Measurements from ENCODE around the gene B3GNT9. TPM values are rescaled to one million over a fixed set of nuclear protein-coding genes. Genes with fewer than 3 reads are reported as not detected.

The B3GNT9 gene
- polyA plus RNA-seq, 1 donor, result 5.5 TPM

DNA sequence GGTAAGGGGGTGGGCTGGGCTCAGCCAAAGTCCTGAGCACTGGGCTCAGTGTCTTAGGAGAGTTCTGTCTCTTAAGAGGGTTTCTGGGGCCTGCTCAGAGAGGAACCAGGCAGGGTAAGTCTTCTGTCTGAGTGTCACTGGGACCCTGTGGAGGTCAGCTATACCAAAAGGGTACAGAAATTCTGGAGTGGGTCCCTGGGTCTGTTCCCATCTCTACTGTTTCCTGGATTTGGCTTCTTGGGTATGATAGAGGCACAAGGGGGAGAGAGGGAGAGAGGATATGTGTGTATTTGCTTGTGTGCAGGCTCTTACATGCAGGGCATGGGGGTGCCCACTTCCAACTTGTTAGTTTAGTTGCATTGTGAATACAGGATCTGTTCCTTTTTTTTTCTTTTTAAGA lies 42.7 kb upstream of the B3GNT9 start:
- peaks cover 51% of the 10 kb centered on the region for H3K36me3 ChIP-seq (ENCODE audit: control insufficient read depth, insufficient read depth, low read length)
- H3K27me3 ChIP-seq (ENCODE audit: control insufficient read depth, insufficient read depth, low read length), result no peaks in the 10 kb centered on the region
- no peak overlapping the region for H3K27ac ChIP-seq (ENCODE audit: low read length)
- H3K4me3 ChIP-seq (ENCODE audit: low read length), result no peak overlapping the region
- H3K9me3 ChIP-seq (ENCODE audit: control insufficient read depth, low read depth, low read length), result peaks cover 2% of the 10 kb centered on the region
- DNase-seq, result no peak
- peaks cover 32% of the 10 kb centered on the region for H3K4me1 ChIP-seq (ENCODE audit: control insufficient read depth, insufficient read depth, low read length)

DNA sequence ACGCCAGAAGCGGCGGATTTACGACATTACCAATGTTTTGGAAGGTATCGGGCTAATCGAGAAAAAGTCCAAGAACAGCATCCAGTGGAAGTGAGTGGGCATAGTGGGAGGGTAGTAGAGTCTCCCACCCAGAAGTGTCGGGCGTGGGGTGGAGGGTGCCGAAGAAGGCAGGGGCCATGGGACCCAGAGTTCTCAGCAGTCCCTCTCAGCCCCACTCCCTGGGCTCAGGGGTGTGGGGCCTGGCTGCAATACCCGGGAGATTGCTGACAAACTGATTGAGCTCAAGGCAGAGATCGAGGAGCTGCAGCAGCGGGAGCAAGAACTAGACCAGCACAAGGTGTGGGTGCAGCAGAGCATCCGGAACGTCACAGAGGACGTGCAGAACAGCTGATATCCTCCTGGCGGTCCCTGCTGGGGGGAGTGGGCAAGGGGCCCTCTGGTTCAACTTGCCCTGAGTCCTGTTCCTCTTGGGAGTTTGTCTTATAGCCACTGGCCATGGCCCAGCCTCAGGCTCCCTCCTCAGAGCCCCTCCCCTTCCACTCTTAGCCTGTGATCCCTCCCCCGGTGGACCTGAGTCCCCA lies 42.1 kb upstream of the B3GNT9 start:
- Histone ChIP-seq H3K27ac (ENCODE audit: low read length) (peak overlapping the region; percentile 0), H3K4me1 (ENCODE audit: control insufficient read depth, insufficient read depth, low read length) (peaks cover 26% of the 10 kb centered on the region), H3K4me3 (ENCODE audit: low read length) (peak overlapping the region; percentile 95), H3K27me3 (ENCODE audit: control insufficient read depth, insufficient read depth, low read length) (no peaks in the 10 kb centered on the region), H3K36me3 (ENCODE audit: control insufficient read depth, insufficient read depth, low read length) (peaks cover 46% of the 10 kb centered on the region), H3K9me3 (ENCODE audit: control insufficient read depth, low read depth, low read length) (peaks cover 2% of the 10 kb centered on the region)
- no peak for DNase-seq
- WGBS (ENCODE audit: insufficient coverage, low lambda C conversion rate), result no CpG with 5 or more reads among the region's 17 CpGs

DNA sequence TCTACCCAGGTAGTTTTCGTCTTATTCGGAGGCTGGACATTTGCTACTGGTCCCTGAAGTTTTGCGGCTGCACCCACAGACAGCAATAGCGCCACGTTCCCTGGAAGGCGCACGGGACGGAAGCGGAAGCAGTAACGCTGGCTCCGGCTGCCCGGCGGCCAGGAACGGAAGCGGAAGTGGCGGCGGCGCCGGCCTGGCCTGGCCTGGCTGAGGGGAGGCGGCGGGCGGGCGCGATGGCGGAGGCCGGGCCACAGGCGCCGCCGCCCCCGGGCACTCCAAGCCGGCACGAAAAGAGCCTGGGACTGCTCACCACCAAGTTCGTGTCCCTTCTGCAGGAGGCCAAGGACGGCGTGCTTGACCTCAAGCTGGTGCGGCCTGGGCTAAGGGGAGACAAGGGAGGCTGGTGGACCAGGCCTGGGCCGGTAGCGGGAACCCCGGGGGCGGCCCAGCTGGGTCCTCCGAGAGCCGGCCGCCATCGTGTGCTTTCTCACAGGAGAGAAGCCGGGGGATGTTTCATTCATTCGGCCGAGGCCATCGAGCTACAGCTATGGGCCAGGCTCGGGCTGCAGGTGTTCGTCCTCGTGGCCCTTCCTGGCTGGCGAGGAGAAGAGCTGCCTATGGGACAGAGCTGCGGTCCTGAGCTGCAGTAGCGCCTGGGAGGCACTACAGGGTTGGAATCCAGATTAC lies 41.3 kb upstream of the B3GNT9 start, which contains the start of gene E2F4:
Gene E2F4 (plus strand): TSS at position 161 of the 687 bp plus-strand sequence. CDS start 73 bp downstream, at position 234.
- Histone ChIP-seq H3K9me3 (ENCODE audit: control insufficient read depth, low read depth, low read length) (peaks cover 2% of the 10 kb centered on the region), H3K4me3 (ENCODE audit: low read length) (peak within 1 kb of the TSS; percentile 95), H3K27me3 (ENCODE audit: control insufficient read depth, insufficient read depth, low read length) (no peaks in the 10 kb centered on the region), H3K4me1 (ENCODE audit: control insufficient read depth, insufficient read depth, low read length) (peaks cover 19% of the 10 kb centered on the region), H3K27ac (ENCODE audit: low read length) (peak within 1 kb of the TSS; percentile 0), H3K36me3 (ENCODE audit: control insufficient read depth, insufficient read depth, low read length) (peaks cover 39% of the 10 kb centered on the region)
- DNase-seq, result peak; percentile 88 to 91
- no CpG with 5 or more reads among the region's 54 CpGs for WGBS (ENCODE audit: insufficient coverage, low lambda C conversion rate)

DNA sequence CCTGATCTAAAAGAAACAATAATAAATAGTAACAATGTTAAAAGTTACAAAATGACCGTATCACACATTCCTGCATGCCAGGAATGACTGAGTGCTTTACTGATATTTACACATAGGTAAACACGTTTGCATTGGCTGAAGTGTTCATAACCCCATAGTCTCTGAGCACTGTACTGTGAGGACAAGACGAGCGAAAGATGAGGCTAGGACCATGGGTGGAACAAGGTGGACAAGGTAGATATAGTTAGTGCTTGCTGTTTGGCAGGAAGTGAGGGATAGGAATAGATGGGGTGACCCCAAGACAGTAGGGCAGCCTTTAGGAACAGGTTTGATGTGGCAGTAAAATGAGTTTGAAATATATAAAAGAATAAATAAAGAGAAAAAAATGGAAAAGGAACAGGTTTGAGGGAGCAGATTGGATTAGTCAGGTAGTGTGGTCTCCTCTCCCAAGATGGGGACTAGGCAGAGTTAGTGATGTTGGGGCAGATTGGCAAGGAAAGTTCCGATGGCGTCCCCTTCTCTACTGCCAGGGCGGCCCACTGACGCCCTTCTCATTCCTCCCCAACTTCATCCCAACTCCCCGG lies 40.7 kb upstream of the B3GNT9 start:
- no peaks in the 10 kb centered on the region for H3K27me3 ChIP-seq (ENCODE audit: control insufficient read depth, insufficient read depth, low read length)
- peaks cover 2% of the 10 kb centered on the region for H3K9me3 ChIP-seq (ENCODE audit: control insufficient read depth, low read depth, low read length)
- WGBS (ENCODE audit: insufficient coverage, low lambda C conversion rate), result no CpG with 5 or more reads among the region's 9 CpGs
- H3K27ac ChIP-seq (ENCODE audit: low read length), result no peak overlapping the region
- no peak for DNase-seq
- peaks cover 33% of the 10 kb centered on the region for H3K36me3 ChIP-seq (ENCODE audit: control insufficient read depth, insufficient read depth, low read length)
- H3K4me1 ChIP-seq (ENCODE audit: control insufficient read depth, insufficient read depth, low read length), result peaks cover 19% of the 10 kb centered on the region
- peak overlapping the region; percentile 8 for H3K4me3 ChIP-seq (ENCODE audit: low read length)

DNA sequence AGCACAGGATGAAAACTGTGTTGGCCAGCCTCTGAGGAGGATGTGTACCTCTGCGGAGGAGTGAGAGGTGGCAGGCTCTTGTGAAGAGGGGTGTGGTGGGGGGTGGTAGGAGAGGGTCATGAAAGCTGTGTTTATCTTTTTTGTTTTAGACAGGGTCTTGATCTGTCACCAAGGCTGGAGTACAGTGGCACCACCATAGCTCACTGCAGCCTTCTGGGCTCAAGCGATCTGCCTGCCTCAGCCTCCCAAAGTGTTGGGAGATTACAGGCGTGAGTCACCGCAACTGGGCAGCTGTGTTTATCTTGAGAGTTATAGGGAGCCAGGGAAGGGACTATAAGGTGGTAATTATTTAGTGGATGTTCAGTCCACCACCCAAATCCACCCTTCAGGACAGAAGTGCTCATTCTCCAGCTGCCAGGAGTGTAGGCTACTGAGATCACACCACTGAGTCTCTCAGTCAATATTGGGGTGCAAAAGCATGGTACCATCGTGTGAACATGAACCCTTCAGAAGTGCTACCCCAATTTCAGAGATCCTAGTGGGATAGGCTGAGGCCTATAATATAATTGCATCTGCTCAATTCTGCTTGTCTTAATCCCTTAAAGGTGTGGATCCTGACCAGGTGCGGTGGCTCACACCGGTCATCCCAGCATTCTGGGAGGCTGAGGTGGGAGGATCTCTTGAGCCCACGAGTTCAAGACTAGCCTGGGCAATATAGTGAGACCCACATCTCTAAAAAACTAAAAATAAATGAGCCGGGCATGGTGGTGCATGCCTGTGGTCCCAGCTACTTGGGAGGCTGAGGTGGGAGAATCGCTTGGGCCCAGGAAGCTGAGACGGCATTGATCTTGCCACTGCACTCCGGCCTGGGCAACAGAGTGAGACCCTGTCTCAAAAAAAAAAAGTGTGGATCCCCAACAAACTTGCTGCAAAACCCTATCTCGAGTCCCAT lies 39.9 kb upstream of the B3GNT9 start:
- Histone ChIP-seq H3K9me3 (ENCODE audit: control insufficient read depth, low read depth, low read length) (peaks cover 2% of the 10 kb centered on the region), H3K4me3 (ENCODE audit: low read length) (no peak overlapping the region), H3K4me1 (ENCODE audit: control insufficient read depth, insufficient read depth, low read length) (peaks cover 22% of the 10 kb centered on the region), H3K27ac (ENCODE audit: low read length) (no peak overlapping the region), H3K27me3 (ENCODE audit: control insufficient read depth, insufficient read depth, low read length) (no peaks in the 10 kb centered on the region), H3K36me3 (ENCODE audit: control insufficient read depth, insufficient read depth, low read length) (peaks cover 25% of the 10 kb centered on the region)
- WGBS (ENCODE audit: insufficient coverage, low lambda C conversion rate), result 90% methylated on average over 2 of the region's 13 CpGs
- DNase-seq, result no peak

DNA sequence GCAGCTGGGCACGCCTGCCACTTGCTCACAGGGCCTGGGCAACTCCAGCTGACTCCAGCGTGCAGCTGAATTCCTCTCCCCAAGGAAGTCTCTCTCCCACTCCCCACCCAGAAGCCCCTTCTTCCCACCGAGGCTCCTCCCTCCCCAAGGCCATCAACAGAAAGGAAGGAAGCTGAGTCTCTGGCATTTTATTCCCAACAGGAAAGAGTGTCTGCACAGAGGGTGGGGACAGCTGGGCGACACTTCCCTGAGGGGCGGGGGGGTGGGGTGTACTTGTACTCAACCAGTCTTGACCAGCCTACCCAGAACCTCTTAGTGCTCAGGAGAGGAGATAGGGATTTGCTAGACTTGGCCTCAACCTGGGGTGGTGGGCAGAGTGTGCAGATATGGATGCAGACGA lies 39.2 kb upstream of the B3GNT9 start, which contains the start of gene EXOC3L1:
Gene EXOC3L1 (minus strand): TSS at position 96 of the 400 bp plus-strand sequence. CDS start 460 bp downstream, outside the sequence.
- H3K9me3 ChIP-seq (ENCODE audit: control insufficient read depth, low read depth, low read length), result peaks cover 2% of the 10 kb centered on the region
- peaks cover 1% of the 10 kb centered on the region for H3K27me3 ChIP-seq (ENCODE audit: control insufficient read depth, insufficient read depth, low read length)
- peaks cover 29% of the 10 kb centered on the region for H3K4me1 ChIP-seq (ENCODE audit: control insufficient read depth, insufficient read depth, low read length)
- H3K27ac ChIP-seq (ENCODE audit: low read length), result no peak within 1 kb of the TSS
- DNase-seq, result no peak
- no CpG with 5 or more reads among the region's 6 CpGs for WGBS (ENCODE audit: insufficient coverage, low lambda C conversion rate)
- peaks cover 18% of the 10 kb centered on the region for H3K36me3 ChIP-seq (ENCODE audit: control insufficient read depth, insufficient read depth, low read length)
- H3K4me3 ChIP-seq (ENCODE audit: low read length), result no peak within 1 kb of the TSS

DNA sequence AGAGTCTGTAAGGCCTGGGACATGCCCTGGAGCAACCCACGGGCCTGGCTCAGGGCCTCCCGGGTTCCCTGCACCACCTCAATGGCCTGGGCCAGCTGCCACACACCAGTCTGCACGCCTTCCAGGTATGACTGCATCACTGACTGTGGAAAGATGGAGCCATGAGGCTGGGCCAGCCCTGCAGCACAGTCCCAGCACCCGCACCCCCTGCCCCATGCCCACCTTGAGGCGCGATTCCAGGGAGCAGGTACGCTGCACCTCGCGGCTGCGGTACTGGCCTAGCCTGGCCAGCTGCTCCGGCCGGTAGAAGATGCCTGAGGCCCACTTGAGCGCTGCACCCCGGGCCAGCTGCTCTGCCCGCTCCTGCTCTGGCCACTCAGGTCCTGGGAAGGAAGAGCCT lies 38.0 kb upstream of the B3GNT9 start:
- peaks cover 6% of the 10 kb centered on the region for H3K9me3 ChIP-seq (ENCODE audit: control insufficient read depth, low read depth, low read length)
- no peak overlapping the region for H3K4me3 ChIP-seq (ENCODE audit: low read length)
- WGBS (ENCODE audit: insufficient coverage, low lambda C conversion rate), result no CpG with 5 or more reads among the region's 15 CpGs
- peaks cover 6% of the 10 kb centered on the region for H3K27me3 ChIP-seq (ENCODE audit: control insufficient read depth, insufficient read depth, low read length)
- H3K27ac ChIP-seq (ENCODE audit: low read length), result no peak overlapping the region
- DNase-seq, result no peak
- peaks cover 35% of the 10 kb centered on the region for H3K4me1 ChIP-seq (ENCODE audit: control insufficient read depth, insufficient read depth, low read length)
- peaks cover 6% of the 10 kb centered on the region for H3K36me3 ChIP-seq (ENCODE audit: control insufficient read depth, insufficient read depth, low read length)

DNA sequence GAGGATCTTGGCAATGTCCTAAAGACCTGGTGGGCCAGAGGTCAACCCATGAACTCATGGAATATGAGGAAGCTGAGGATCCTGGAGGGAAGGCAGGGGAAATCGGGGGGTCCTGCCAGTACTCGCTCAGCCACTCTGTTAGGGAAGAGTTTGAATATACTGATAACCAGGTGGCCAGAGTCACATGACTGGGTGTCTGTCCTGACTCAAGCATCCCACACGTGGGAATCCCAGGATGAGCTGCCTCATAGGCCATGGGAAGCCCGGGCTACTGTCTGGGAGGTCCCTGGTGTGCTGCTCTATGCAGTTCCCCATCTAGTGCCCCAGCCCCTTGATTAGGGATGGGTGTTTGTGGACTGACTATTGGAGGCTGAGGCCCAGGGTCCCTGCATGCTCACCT lies 37.5 kb upstream of the B3GNT9 start:
- Histone ChIP-seq H3K27ac (ENCODE audit: low read length) (no peak overlapping the region), H3K4me3 (ENCODE audit: low read length) (no peak overlapping the region), H3K9me3 (ENCODE audit: control insufficient read depth, low read depth, low read length) (peaks cover 6% of the 10 kb centered on the region), H3K36me3 (ENCODE audit: control insufficient read depth, insufficient read depth, low read length) (peaks cover 5% of the 10 kb centered on the region), H3K27me3 (ENCODE audit: control insufficient read depth, insufficient read depth, low read length) (peaks cover 6% of the 10 kb centered on the region), H3K4me1 (ENCODE audit: control insufficient read depth, insufficient read depth, low read length) (peaks cover 32% of the 10 kb centered on the region)
- WGBS (ENCODE audit: insufficient coverage, low lambda C conversion rate), result no CpG with 5 or more reads among the region's 4 CpGs
- no peak for DNase-seq

DNA sequence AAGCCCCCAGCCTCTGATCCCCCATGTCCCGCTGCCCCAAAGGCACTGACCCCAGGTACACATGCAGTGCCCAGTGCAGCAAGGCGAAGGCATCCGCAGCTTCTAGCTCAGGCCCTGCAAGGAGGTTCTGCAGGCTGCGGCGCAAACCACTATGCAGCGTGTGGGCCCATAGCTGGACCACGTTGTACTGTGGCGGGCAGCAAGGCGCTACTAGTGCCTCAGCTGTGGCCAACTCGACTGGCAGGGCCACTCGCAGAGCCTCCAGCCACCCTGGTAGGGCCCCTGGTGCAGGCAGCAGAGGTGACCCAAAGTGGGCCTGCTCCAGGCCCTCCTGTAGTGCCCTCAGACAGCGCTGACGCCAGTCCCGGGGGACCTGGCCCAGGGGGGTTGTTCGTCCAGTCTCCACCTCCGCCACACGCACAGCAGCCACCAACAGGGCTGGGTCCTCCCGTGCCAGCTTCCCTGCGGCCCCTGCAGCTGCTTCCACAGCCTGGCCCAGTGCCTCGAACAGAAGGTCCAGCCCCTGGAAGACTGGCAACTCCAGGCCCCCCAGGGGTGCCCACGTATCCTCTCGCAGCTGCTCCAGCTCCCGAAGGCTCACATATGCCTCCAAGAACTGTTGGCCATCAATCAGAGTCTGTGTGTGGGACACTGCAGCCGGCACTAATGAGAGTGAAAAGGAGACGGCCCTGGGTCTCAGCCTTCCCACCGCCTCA lies 36.5 kb upstream of the B3GNT9 start:
- no peak for DNase-seq
- Histone ChIP-seq H3K36me3 (ENCODE audit: control insufficient read depth, insufficient read depth, low read length) (no peaks in the 10 kb centered on the region), H3K9me3 (ENCODE audit: control insufficient read depth, low read depth, low read length) (peaks cover 6% of the 10 kb centered on the region), H3K4me3 (ENCODE audit: low read length) (no peak overlapping the region), H3K27me3 (ENCODE audit: control insufficient read depth, insufficient read depth, low read length) (peaks cover 6% of the 10 kb centered on the region), H3K27ac (ENCODE audit: low read length) (no peak overlapping the region), H3K4me1 (ENCODE audit: control insufficient read depth, insufficient read depth, low read length) (peaks cover 28% of the 10 kb centered on the region)
- no CpG with 5 or more reads among the region's 26 CpGs for WGBS (ENCODE audit: insufficient coverage, low lambda C conversion rate)

All from large intestine (tissue), 3 donors.